GM12878 (cell line): Measurements from ENCODE around the gene PAM16. TPM values are rescaled to one million over a fixed set of nuclear protein-coding genes. Genes with fewer than 3 reads are reported as not detected.

Experiments
- ATAC-seq: fragments of 200-7000 bp; cut with Tn5 transposase; 3 replicates; pipeline ENCODE4 v1.9.1; 2020; ENCODE audit warnings: mild to moderate bottlenecking, moderate library complexity
- BruUV-seq: library from RNA; stranded (reverse); fragments of 400-500 nt; replicated peaks from 2 replicates; lab custom pipeline; 2021; lab: Mats Ljungman, UMichigan
- CTCF ChIA-PET: fragments of 300-600 bp; sonication (Branson Sonifier 250); formaldehyde crosslinking; extraction: SDS; loops from one replicate; lab custom pipeline; 2021; ENCODE audit warnings: inconsistent platforms; lab: Yijun Ruan, JAX
- POLR2A ChIA-PET: fragments of 350-600 bp; formaldehyde crosslinking; extraction: SDS; loops from one replicate; lab custom pipeline; 2021; ENCODE audit warnings: inconsistent platforms; lab: Charles Lee
- RAD21 ChIA-PET: fragments of 300-600 bp; sonication (Branson Sonifier 250); formaldehyde crosslinking; loops from one replicate; lab custom pipeline; 2023; ENCODE audit warnings: antibody characterized with exemption; ENCODE audit not compliant: unreplicated experiment; lab: Charles Lee
- SMC1A ChIA-PET: fragments of 300-600 bp; sonication (Branson Sonifier 250); formaldehyde crosslinking; loops from one replicate; lab custom pipeline; 2023; ENCODE audit not compliant: unreplicated experiment, uncharacterized antibody; lab: Charles Lee
- DNase-seq: peaks from one replicate; pipeline ENCODE4 v3.0.0-alpha.2; 2011; ENCODE audit warnings: low read depth, low spot score
- FAIRE-seq: peaks from 3 replicates; lab custom pipeline; 2011; peaks lifted over from hg19 to GRCh38; lab: Jason Lieb, UNC
- H2AFZ ChIP-seq: 2 replicates; pipeline ENCODE4 v1.6.0; 2011; ENCODE audit warnings: low read depth, low read length, control low read depth; ENCODE audit not compliant: control insufficient read depth
- H3K27ac ChIP-seq: 2 replicates; pipeline ENCODE4 v1.5.1; 2011; ENCODE audit warnings: control low read depth; ENCODE audit not compliant: control insufficient read depth, insufficient read depth
- H3K27me3 ChIP-seq, 2 experiments: replicated peaks in 1 of 2; 2 replicates each; pipeline versions ENCODE4 v1.6.0 to v1.6.1; 2011; ENCODE audit warnings: low read length in 1 of 2; ENCODE audit not compliant: control insufficient read depth in 2 of 2, insufficient read depth in 2 of 2
- H3K36me3 ChIP-seq, 2 experiments: 2 replicates each; pipeline ENCODE4 v1.5.1; 2011; ENCODE audit warnings: low read length in 1 of 2; ENCODE audit not compliant: control insufficient read depth in 2 of 2, insufficient read depth in 2 of 2
- H3K4me1 ChIP-seq: 2 replicates; pipeline ENCODE4 v1.6.1; 2011; ENCODE audit warnings: mild to moderate bottlenecking, low read length, moderate library complexity, mixed read lengths; ENCODE audit not compliant: control insufficient read depth, insufficient read depth
- H3K4me2 ChIP-seq: 2 replicates; pipeline ENCODE4 v1.6.0; 2011; ENCODE audit warnings: control low read depth; ENCODE audit not compliant: control insufficient read depth, insufficient read depth
- H3K4me3 ChIP-seq: fragments of 200-600 bp; sonication (generic); 2 replicates; pipeline ENCODE4 v1.5.1; 2016
- H3K79me2 ChIP-seq: 2 replicates; pipeline ENCODE4 v1.6.0; 2011; ENCODE audit warnings: low read length; ENCODE audit not compliant: control insufficient read depth, insufficient read depth
- H3K9ac ChIP-seq: 2 replicates; pipeline ENCODE4 v1.8.0; 2011; ENCODE audit warnings: low read length, control low read depth, mixed read lengths; ENCODE audit not compliant: control insufficient read depth, insufficient read depth
- H3K9me3 ChIP-seq: replicated peaks from 3 replicates; pipeline ENCODE4 v1.5.1; 2011; ENCODE audit warnings: mild to moderate bottlenecking, low read length; ENCODE audit not compliant: control insufficient read depth, insufficient read depth
- H4K20me1 ChIP-seq: 2 replicates; pipeline ENCODE4 v1.6.0; 2011; ENCODE audit not compliant: control insufficient read depth, insufficient read depth
- EP300 ChIP-seq, 2 experiments: fragments of 150-350 bp in 1 of 2; IDR thresholded peaks; 2 replicates each; pipeline ENCODE4 v1.6.1; 2011 to 2012; ENCODE audit warnings: low read depth in 2 of 2, low read length in 2 of 2, borderline replicate concordance in 1 of 2, improper control_type of control experiment in 1 of 2, inconsistent platforms in 1 of 2; ENCODE audit not compliant: control insufficient read depth in 1 of 2
- KLF5 ChIP-seq: fragments of 450-650 bp; IDR thresholded peaks from 2 replicates; pipeline ENCODE4 v1.6.1; 2014; ENCODE audit warnings: mild to moderate bottlenecking; ENCODE audit not compliant: partially characterized antibody
- MXI1 ChIP-seq: fragments of 150-350 bp; IDR thresholded peaks from 2 replicates; pipeline ENCODE4 v1.6.1; 2011; ENCODE audit warnings: low read depth, mild to moderate bottlenecking, inconsistent platforms, low read length, improper control_type of control experiment
- NRF1 ChIP-seq: conservative IDR thresholded peaks from 2 replicates; pipeline ENCODE4 v1.6.1; 2011; ENCODE audit warnings: mild to moderate bottlenecking, low read depth, low read length, improper control_type of control experiment
- POLR2AphosphoS2 ChIP-seq: IDR thresholded peaks from 2 replicates; pipeline ENCODE4 v1.6.1; 2011; ENCODE audit warnings: low read depth, mild to moderate bottlenecking, low read length, improper control_type of control experiment, moderate library complexity
- SREBF1 ChIP-seq: IDR thresholded peaks from 2 replicates; pipeline ENCODE4 v1.6.1; 2012; ENCODE audit warnings: mild to moderate bottlenecking, low read length
- WGBS: methylation state at CpG from one replicate; pipeline ENCODE4 v1.1.6; 2016; ENCODE audit warnings: low lambda C conversion rate; ENCODE audit not compliant: insufficient replicate concordance, insufficient coverage; ENCODE audit errors: missing lambda C conversion rate; 5-methylcytosine and 5-hydroxymethylcytosine counted together
- in situ Hi-C: fragments of 300-500 bp; cut with MboI; formaldehyde crosslinking; loops from 9 replicates; pipeline ENCODE4 v1.14.3; 2018; ENCODE audit warnings: mixed read lengths
- intact Hi-C: fragments of 100-400 bp; cut with micrococcal nuclease; formaldehyde crosslinking; loops from one replicate; pipeline ENCODE4 v1.14.2; 2022; ENCODE audit not compliant: unreplicated experiment
- polyA plus RNA-seq, 11 experiments: library from polyadenylated mRNA; depleted of rRNA in 4 of 11; unstranded in 6 of 11; stranded (reverse) in 5 of 11; fragments of >200 nt; fragmentation: Nextera tagmentation in 4 of 11; fragmentation: Illumina TruSeq in 1 of 11; extraction: Ambion mirVana in 4 of 11; extraction: Trizol in 1 of 11; gene quantifications; 1 replicate in 1 of 11; 2 replicates in 10 of 11; pipeline versions ENCODE4 v1.2.1 to v1.2.3, GENCODE V29; 2011 to 2016; ENCODE audit warnings: inconsistent platforms in 2 of 11, missing spikeins in 2 of 11, low read depth in 1 of 11
- total RNA-seq, 4 experiments: library from RNA; depleted of rRNA in 3 of 4; stranded (reverse); fragments of >200 nt in 3 of 4; fragmentation: Illumina TruSeq in 1 of 4; extraction: Trizol in 1 of 4; gene quantifications; 2 replicates each; pipeline versions ENCODE4 v1.2.1 to v1.2.3, GENCODE V29; 2013 to 2021
- TF ChIP-seq, protein P1 (sequence below): fragments of 450-650 bp; IDR thresholded peaks from 2 replicates; pipeline ENCODE4 v1.6.1; 2016; ENCODE audit warnings: mild to moderate bottlenecking

Gene PAM16
- total and polyA plus RNA-seq, 10 of the 15 experiments (the other 5 are each of a cell fraction or from before 2014, with no cell fraction given), result 18.5 to 94.3 (median 51.5) TPM

DNA sequence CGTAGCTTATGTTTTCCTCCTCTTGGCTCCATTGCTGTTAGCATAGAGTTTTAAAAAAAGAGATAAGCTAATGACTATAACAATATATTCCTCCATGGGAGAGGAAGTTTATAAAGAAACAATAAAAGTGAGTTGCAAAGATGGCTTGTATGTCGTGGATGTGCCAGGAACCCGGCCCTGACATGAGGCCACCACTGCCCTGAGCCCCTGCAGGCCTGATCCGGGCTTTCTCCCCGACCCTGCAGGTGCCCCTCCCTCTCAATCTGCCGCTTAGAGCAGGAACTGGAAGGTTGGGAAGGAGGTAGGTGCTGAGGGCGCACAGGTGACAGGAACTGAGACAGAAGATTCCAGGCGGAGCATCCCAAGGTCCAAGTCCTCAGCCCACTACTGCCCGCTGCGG, 11.7 kb downstream of the PAM16 start (continued):
- no peak for TF ChIP-seq MXI1
- TF ChIP-seq NRF1, result no peak
- TF ChIP-seq, protein P1, sequence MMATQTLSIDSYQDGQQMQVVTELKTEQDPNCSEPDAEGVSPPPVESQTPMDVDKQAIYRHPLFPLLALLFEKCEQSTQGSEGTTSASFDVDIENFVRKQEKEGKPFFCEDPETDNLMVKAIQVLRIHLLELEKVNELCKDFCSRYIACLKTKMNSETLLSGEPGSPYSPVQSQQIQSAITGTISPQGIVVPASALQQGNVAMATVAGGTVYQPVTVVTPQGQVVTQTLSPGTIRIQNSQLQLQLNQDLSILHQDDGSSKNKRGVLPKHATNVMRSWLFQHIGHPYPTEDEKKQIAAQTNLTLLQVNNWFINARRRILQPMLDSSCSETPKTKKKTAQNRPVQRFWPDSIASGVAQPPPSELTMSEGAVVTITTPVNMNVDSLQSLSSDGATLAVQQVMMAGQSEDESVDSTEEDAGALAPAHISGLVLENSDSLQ, result no peak
- no peak for TF ChIP-seq EP300 (IDR thresholded peaks at IDR 0.05; ENCODE audit: borderline replicate concordance in 1 of 2, control insufficient read depth in 1 of 2, low read depth in 2 of 2, low read length in 2 of 2)
- TF ChIP-seq POLR2AphosphoS2, result no peak
- no peak for TF ChIP-seq KLF5

DNA sequence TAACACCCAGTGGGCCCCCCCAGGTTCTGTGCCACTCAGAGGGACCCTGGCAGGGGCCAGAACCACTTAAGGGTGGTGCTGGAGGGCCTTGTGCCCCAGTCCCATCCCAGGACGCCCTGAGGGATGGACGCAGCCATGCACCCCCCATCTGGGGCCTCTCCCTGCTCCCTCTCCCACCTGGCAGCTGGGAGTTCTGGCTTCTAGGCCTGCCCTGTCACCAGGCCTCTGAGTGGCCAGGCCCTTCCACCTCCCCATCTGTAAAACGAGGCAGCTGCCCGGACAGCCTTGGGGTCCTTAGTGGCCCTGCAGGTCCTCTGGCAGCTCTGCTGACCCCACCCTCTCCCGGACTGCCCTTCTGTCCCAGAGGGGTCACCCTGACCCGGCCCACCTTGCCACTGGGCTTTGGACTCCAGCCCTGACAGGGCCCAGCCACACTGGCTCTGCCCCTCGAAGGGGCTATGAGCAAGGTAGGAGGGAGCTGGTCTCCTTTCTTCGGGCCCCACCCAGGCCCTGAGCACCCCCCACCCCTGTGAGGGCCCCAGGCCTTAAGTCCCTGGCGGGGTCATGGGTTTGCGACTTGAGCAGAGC, 12.3 kb downstream of the PAM16 start:
- 89% methylated on average over 10 of the region's 10 CpGs for WGBS
- no peak overlapping the region for H3K4me2 ChIP-seq
- RAD21 ChIA-PET, result no interaction called here
- no peak for TF ChIP-seq SREBF1
- no peaks in the 10 kb centered on the region for H4K20me1 ChIP-seq
- POLR2A ChIA-PET, result no interaction called here
- CTCF ChIA-PET, result interaction anchor here (0.6 kb wide), 1 partner anchor 37 kb away, joined by 3 read pairs; no protein-coding TSS in a partner anchor
- intact Hi-C loops (loop anchor here (10.0 kb wide), 1 partner anchor 134 kb away; no protein-coding TSS in a partner anchor), in situ Hi-C loops (no loop called here)
- DNase-seq, result no peak
- H3K79me2 ChIP-seq, result peaks cover under 1% of the 10 kb centered on the region
- H3K27me3 ChIP-seq, result no peaks in the 10 kb centered on the region
- H3K4me3 ChIP-seq, result no peak overlapping the region
- H3K27ac ChIP-seq, result no peak overlapping the region
- FAIRE-seq, result no peak
- ATAC-seq, result no peak
- H3K9ac ChIP-seq, result no peak overlapping the region
- peaks cover 0 to 19% of the 10 kb centered on the region in 2 experiments; a peak in 3 of 4 replicates for H3K36me3 ChIP-seq
- no peaks in the 10 kb centered on the region for H3K9me3 ChIP-seq
- H2AFZ ChIP-seq, result no peak overlapping the region
- no peaks in the 10 kb centered on the region for H3K4me1 ChIP-seq
- no TSS peak for BruUV-seq
- SMC1A ChIA-PET, result no interaction called here
